Astrocyte of the cerebellum (primary cell): Measurements from ENCODE around the gene LAMC2.

ENCODE experiments used
- DNase-seq: peaks from one replicate; pipeline ENCODE4 v3.0.0-alpha.2; 2011; ENCODE audit warnings: low read depth
- H3K4me3 ChIP-seq: 2 replicates; pipeline ENCODE4 v1.5.1; 2011; ENCODE audit warnings: mild to moderate bottlenecking, low read depth, low read length, moderate library complexity
- CTCF ChIP-seq: IDR thresholded peaks from 2 replicates; pipeline ENCODE4 v1.5.1; 2012; ENCODE audit warnings: low read length, low read depth, moderate library complexity, mild to moderate bottlenecking; ENCODE audit errors: missing control alignments
- in situ Hi-C: cut with HindIII; loops from 2 replicates; pipeline ENCODE4 v1.10.0; 2017; ENCODE audit warnings: low sequenced_read_pairs

Gene LAMC2

GRCh38 chr1:183283286-183283685 is 97.2 kb downstream of the LAMC2 start:
- H3K4me3 ChIP-seq, result no peak overlapping the region
- TF ChIP-seq CTCF, result no peak
- in situ Hi-C loops, result loop anchor here (5.0 kb wide), 1 partner anchor 44 kb away; no protein-coding TSS in a partner anchor
- DNase-seq, result no peak

DNA sequence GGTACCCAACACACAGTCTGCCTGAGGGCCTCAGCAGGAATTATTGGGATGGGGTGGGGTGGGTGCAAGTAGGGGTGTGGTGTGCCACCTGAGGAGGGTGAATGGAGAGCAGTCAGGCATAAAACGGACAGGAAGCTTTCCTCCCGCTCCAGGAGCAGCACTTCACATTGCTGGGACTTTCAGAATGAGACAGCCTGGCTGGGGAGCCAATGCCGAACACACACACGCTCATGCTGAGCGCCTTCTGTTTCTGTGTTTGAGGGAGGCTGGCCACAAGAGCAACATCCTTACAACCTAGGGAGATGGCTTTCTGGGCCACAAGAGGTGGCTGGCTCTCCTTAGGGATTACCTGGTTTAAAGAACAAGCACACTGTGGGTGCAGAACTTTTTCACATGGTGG is 98.0 kb downstream of the LAMC2 start:
- no peak for TF ChIP-seq CTCF
- H3K4me3 ChIP-seq, result no peak overlapping the region
- no peak for DNase-seq
- in situ Hi-C loops, result loop anchor here (5.0 kb wide), 1 partner anchor 43 kb away; no protein-coding TSS in a partner anchor

DNA sequence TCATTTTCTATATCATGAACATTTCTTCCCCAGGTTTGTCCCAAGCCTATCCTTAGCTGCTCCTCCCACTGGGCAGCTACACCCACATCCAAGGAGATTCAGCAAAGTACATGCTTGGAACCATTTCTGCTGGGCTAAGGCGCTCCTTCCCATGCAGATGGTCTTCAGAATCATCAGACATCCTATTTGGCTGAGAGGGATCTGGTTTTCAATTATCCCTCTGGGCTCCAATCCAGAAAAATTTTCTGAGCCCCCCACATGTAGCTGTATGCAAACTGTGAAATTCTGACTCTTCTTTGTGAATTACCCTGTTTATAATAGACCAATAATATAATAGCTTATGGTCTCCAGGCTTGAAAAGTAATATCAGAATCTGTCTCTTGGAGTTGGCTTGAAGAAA is 99.2 kb downstream of the LAMC2 start:
- in situ Hi-C loops, result no loop called here
- DNase-seq, result no peak

GRCh38 chr1:183285746-183286145 is 99.7 kb downstream of the LAMC2 start:
- no peak overlapping the region for H3K4me3 ChIP-seq
- no peak for DNase-seq
- no peak for TF ChIP-seq CTCF
- in situ Hi-C loops, result no loop called here

More for the DNA sequence above, 99.2 kb downstream of the LAMC2 start:
- no peak for TF ChIP-seq CTCF
- H3K4me3 ChIP-seq, result no peak overlapping the region

DNA sequence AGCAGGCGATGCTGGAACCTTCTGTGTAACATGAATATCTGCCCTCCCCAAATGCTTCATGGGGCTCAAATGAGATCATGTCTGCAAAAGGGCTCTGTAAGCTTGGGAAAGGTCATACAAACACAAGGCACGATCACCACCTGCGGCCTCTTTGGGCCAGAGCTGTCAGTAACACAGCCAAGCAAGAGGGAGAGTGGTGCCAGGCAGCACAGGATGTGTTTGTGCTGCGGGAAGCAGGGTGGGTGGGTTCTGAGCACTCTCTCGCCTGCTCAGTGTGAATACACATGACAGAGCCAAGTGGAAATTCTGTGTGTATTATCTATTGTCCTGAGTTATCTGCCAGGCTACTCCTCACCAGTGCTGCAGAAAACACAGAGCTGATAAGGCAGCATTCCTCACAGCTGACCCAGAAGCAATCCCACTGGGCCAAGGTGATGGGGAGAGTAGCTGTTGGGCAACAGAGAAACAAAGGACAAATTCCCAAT is 101.2 kb downstream of the LAMC2 start:
- TF ChIP-seq CTCF, result no peak
- in situ Hi-C loops, result no loop called here
- peak; percentile 37 for DNase-seq
- no peak overlapping the region for H3K4me3 ChIP-seq

GRCh38 chr1:183288583-183288982 is 102.5 kb downstream of the LAMC2 start:
- TF ChIP-seq CTCF, result no peak
- no peak for DNase-seq
- no peak overlapping the region for H3K4me3 ChIP-seq
- in situ Hi-C loops, result no loop called here
